ENCODE results near the gene IRAK3.

GRCh38 chr12:66168410-66168809 lies 20.6 kb upstream of the IRAK3 start:
- TF ChIP-seq JUND (IDR thresholded peaks at IDR 0.05) (no peak), RAD21 (IDR thresholded peaks at IDR 0.05; ENCODE audit: low read depth) (no peak), POLR2AphosphoS5 (IDR thresholded peaks at IDR 0.05; ENCODE audit: low read depth, low read length) (no peak), POLR2A (IDR thresholded peaks at IDR 0.05; ENCODE audit: borderline replicate concordance, extremely low read depth, insufficient read depth, insufficient read length) (no peak)
- TF ChIP-seq, protein P1, sequence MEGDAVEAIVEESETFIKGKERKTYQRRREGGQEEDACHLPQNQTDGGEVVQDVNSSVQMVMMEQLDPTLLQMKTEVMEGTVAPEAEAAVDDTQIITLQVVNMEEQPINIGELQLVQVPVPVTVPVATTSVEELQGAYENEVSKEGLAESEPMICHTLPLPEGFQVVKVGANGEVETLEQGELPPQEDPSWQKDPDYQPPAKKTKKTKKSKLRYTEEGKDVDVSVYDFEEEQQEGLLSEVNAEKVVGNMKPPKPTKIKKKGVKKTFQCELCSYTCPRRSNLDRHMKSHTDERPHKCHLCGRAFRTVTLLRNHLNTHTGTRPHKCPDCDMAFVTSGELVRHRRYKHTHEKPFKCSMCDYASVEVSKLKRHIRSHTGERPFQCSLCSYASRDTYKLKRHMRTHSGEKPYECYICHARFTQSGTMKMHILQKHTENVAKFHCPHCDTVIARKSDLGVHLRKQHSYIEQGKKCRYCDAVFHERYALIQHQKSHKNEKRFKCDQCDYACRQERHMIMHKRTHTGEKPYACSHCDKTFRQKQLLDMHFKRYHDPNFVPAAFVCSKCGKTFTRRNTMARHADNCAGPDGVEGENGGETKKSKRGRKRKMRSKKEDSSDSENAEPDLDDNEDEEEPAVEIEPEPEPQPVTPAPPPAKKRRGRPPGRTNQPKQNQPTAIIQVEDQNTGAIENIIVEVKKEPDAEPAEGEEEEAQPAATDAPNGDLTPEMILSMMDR (IDR thresholded peaks at IDR 0.05 in 2 of 3, conservative IDR thresholded peaks at IDR 0.05 in 1 of 3; ENCODE audit: borderline replicate concordance in 1 of 3, insufficient read depth in 1 of 3, low read depth in 2 of 3, low read length in 2 of 3), result no peak
- TF ChIP-seq, protein P2, sequence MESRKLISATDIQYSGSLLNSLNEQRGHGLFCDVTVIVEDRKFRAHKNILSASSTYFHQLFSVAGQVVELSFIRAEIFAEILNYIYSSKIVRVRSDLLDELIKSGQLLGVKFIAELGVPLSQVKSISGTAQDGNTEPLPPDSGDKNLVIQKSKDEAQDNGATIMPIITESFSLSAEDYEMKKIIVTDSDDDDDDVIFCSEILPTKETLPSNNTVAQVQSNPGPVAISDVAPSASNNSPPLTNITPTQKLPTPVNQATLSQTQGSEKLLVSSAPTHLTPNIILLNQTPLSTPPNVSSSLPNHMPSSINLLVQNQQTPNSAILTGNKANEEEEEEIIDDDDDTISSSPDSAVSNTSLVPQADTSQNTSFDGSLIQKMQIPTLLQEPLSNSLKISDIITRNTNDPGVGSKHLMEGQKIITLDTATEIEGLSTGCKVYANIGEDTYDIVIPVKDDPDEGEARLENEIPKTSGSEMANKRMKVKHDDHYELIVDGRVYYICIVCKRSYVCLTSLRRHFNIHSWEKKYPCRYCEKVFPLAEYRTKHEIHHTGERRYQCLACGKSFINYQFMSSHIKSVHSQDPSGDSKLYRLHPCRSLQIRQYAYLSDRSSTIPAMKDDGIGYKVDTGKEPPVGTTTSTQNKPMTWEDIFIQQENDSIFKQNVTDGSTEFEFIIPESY (IDR thresholded peaks at IDR 0.05; ENCODE audit: extremely low read depth, insufficient replicate concordance, low read length), result no peak
